Endodermal cell (in vitro differentiated cells): ENCODE results near the gene VPS26C. TPM values are rescaled to one million over a fixed set of nuclear protein-coding genes. Genes with fewer than 3 reads are reported as not detected.
"Not testable (repeated sequence)": the region's sequence is repeated elsewhere in the genome, so short reads cannot be mapped to it uniquely, and the experiment has no call there.

Experiments used
- DNase-seq: peaks from one replicate; pipeline ENCODE4 v3.0.0-alpha.2; 2017
- H3K27ac ChIP-seq: 2 replicates; pipeline ENCODE4 v1.5.1; 2013; ENCODE audit warnings: mild to moderate bottlenecking, low read depth, low read length, moderate library complexity
- H3K27me3 ChIP-seq: 2 replicates; pipeline ENCODE4 v1.6.1; 2013; ENCODE audit warnings: mild to moderate bottlenecking, low read length, moderate library complexity; ENCODE audit not compliant: insufficient read depth, control insufficient read depth, poor library complexity, severe bottlenecking
- H3K36me3 ChIP-seq: 2 replicates; pipeline ENCODE4 v1.7.0; 2013; ENCODE audit warnings: mild to moderate bottlenecking, low read length, moderate library complexity; ENCODE audit not compliant: control insufficient read depth, insufficient read depth
- H3K4me1 ChIP-seq: one replicate; pipeline ENCODE4 v1.7.0; 2013; ENCODE audit warnings: low read length; ENCODE audit not compliant: control insufficient read depth, insufficient read depth
- H3K4me3 ChIP-seq: 2 replicates; pipeline ENCODE4 v1.5.1; 2013; ENCODE audit warnings: mild to moderate bottlenecking, low read length, moderate library complexity
- H3K9ac ChIP-seq: 2 replicates; pipeline ENCODE4 v1.6.1; 2013; ENCODE audit warnings: mild to moderate bottlenecking, low read length, moderate library complexity; ENCODE audit not compliant: poor library complexity, severe bottlenecking; ENCODE audit errors: extremely low read depth
- H3K9me3 ChIP-seq: 2 replicates; pipeline ENCODE4 v1.6.1; 2013; ENCODE audit warnings: mild to moderate bottlenecking, low read length, moderate library complexity; ENCODE audit not compliant: control insufficient read depth
- H3K27ac Mint-ChIP-seq: 2 replicates; pipeline ENCODE4 v1.8.0; 2020; ENCODE audit warnings: mixed read lengths
- H3K27me3 Mint-ChIP-seq: 2 replicates; pipeline ENCODE4 v1.8.0; 2021; ENCODE audit warnings: mild to moderate bottlenecking, mixed read lengths; ENCODE audit not compliant: insufficient read depth
- H3K36me3 Mint-ChIP-seq: 2 replicates; pipeline ENCODE4 v1.8.0; 2020; ENCODE audit warnings: low read depth, mixed read lengths
- H3K4me1 Mint-ChIP-seq: 2 replicates; pipeline ENCODE4 v1.8.0; 2020; ENCODE audit warnings: mixed read lengths
- H3K4me3 Mint-ChIP-seq: 2 replicates; pipeline ENCODE4 v1.8.0; 2020; ENCODE audit warnings: mild to moderate bottlenecking, moderate library complexity, mixed read lengths
- H3K9me3 Mint-ChIP-seq: 2 replicates; pipeline ENCODE4 v1.8.0; 2020; ENCODE audit warnings: mild to moderate bottlenecking, mixed read lengths
- WGBS, 2 experiments: methylation state at CpG; one replicate each; pipeline versions ENCODE4 v1.1.5 to v1.1.7; 2013; ENCODE audit warnings: missing lambda C conversion rate in 2 of 2, mixed read lengths in 1 of 2; ENCODE audit not compliant: insufficient coverage in 1 of 2, insufficient read length in 1 of 2; 5-methylcytosine and 5-hydroxymethylcytosine counted together
- total RNA-seq, 2 donors: library from RNA; stranded (reverse); fragmentation: NEBNext Ultra II Directional in 1 of 2; extraction: Animal tissue kit (Norgen Biotek cat#: 25700) in 1 of 2; gene quantifications; 2 replicates in 1 of 2; 3 replicates in 1 of 2; pipeline ENCODE4 v1.2.1, GENCODE V29; 2021
- TF ChIP-seq, protein P1 (sequence below): fragments of 200-600 bp; sonication (generic); conservative IDR thresholded peaks from 2 replicates; pipeline ENCODE4 v1.5.0; 2021; ENCODE audit warnings: antibody characterized with exemption, mild to moderate bottlenecking

Gene VPS26C
- total RNA-seq, 2 donors from 2014 or later = 37.1 to 61.0 TPM

DNA sequence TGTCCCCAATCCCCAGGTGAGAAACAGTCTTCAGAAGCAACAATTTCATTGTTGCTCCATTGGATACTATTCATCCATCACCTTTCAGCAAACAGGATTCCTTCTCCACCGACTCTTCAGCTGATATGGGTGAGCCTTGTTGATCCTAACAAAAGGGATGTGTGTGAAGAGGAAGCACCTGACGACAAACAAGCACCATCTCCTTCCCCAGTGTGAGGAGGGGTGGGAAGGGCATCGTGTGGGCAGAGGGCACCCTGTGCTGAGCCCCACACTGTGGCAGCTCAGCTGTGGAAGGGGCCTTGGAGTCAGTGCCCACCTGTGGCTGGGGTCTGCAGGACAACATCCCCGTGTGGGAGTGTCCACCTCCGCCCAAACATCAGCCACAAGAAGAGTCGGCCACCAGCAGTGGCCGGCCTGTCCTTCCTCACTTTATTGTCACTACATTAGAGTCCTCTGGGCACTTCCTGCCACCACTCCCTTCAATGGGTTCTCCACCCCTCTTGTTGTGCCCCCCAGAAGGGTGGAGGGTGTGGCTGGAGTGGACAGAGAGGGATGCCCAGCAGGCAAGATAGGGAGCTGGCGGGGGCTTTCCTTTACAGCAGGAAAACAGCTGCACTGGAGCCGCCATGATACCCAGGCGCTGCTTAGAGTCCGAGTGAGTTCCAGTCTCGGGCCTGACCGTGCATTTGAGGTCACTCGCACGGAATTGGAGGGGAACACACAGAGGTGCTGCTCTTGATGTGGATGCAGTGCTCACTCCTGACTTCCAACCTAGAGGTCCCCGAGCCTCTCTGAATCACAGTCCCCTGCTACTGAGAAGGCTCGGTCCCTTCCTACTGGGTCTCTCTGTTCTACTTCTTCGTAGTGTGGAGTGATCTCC is 40.9 kb downstream of the VPS26C start:
- Histone ChIP-seq H3K4me3 (no peak overlapping the region), H3K27ac (no peak overlapping the region), H3K9ac (no peak overlapping the region), H3K9me3 (no peaks in the 10 kb centered on the region), H3K27me3 (no peaks in the 10 kb centered on the region), H3K36me3 (peaks cover 76% of the 10 kb centered on the region), H3K4me1 (no peaks in the 10 kb centered on the region)
- H3K27ac Mint-ChIP-seq = no peak overlapping the region
- no peak for DNase-seq
- H3K36me3 Mint-ChIP-seq = peaks cover 86% of the 10 kb centered on the region
- peaks cover 2% of the 10 kb centered on the region for H3K27me3 Mint-ChIP-seq
- WGBS, 2 experiments = 94 to 97% methylated on average over 13 to 18 of the region's 18 CpGs
- H3K9me3 Mint-ChIP-seq = peaks cover 6% of the 10 kb centered on the region
- H3K4me3 Mint-ChIP-seq = no peak overlapping the region
- peaks cover 3% of the 10 kb centered on the region for H3K4me1 Mint-ChIP-seq
- TF ChIP-seq, protein P1, sequence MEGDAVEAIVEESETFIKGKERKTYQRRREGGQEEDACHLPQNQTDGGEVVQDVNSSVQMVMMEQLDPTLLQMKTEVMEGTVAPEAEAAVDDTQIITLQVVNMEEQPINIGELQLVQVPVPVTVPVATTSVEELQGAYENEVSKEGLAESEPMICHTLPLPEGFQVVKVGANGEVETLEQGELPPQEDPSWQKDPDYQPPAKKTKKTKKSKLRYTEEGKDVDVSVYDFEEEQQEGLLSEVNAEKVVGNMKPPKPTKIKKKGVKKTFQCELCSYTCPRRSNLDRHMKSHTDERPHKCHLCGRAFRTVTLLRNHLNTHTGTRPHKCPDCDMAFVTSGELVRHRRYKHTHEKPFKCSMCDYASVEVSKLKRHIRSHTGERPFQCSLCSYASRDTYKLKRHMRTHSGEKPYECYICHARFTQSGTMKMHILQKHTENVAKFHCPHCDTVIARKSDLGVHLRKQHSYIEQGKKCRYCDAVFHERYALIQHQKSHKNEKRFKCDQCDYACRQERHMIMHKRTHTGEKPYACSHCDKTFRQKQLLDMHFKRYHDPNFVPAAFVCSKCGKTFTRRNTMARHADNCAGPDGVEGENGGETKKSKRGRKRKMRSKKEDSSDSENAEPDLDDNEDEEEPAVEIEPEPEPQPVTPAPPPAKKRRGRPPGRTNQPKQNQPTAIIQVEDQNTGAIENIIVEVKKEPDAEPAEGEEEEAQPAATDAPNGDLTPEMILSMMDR = no peak

DNA sequence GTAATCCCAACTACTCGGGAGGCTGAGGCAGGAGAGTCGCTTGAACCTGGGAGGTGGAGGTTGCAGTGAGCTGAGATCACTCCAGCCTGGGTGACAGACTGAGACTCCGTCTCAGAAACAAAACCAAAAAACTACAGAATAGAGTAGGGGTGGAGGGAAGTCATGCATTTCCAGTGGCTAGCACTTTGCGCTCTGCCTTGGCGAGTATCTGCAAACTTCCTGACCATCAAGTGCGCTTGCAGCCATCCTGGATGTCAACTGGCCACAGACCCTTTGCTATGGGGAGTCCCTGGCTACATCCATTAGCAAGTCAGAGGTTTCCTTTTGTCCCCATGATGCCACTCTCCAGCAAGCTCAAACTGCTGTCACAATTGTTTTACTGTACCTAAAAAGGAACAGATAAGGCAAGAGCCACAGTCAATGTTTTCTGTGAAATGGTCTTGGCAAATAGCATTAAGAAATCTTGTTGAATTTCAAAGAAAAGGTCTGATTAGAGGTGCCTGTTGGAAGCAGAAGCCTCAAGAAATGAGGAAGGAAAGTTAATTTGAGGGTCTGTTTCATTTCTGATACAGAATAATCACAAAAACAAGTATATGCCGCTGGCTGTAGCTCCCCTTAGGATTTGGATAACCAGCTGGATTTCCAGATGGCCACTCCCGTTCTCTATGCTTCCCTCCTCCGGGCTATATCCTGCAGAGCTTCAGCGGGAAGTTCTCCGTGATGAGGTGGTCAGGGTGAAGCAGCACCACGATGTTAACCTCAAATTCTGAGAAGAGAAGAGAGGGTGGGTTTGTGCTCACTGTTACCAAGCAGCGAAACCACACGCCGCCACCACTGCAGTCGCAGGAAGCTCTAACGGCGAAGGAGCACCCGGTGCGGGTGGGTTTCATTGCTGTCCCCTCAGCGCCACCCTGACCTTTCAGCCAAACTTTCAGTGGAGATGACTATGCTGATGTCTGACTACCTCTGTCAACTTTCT is 42.0 kb downstream of the VPS26C start:
- 96 to 99% methylated on average over 19 to 21 of the region's 21 CpGs for WGBS, 2 experiments
- Mint-ChIP-seq H3K4me1 (no peaks in the 10 kb centered on the region), H3K36me3 (peaks cover 78% of the 10 kb centered on the region), H3K27me3 (peaks cover 8% of the 10 kb centered on the region), H3K27ac (no peak overlapping the region), H3K4me3 (no peak overlapping the region), H3K9me3 (peaks cover 11% of the 10 kb centered on the region)
- Histone ChIP-seq H3K4me3 (no peak overlapping the region), H3K4me1 (no peaks in the 10 kb centered on the region), H3K9ac (no peak overlapping the region), H3K27ac (no peak overlapping the region), H3K36me3 (peaks cover 80% of the 10 kb centered on the region), H3K9me3 (no peaks in the 10 kb centered on the region), H3K27me3 (no peaks in the 10 kb centered on the region)
- DNase-seq = no peak
- TF ChIP-seq, protein P1 = no peak

DNA sequence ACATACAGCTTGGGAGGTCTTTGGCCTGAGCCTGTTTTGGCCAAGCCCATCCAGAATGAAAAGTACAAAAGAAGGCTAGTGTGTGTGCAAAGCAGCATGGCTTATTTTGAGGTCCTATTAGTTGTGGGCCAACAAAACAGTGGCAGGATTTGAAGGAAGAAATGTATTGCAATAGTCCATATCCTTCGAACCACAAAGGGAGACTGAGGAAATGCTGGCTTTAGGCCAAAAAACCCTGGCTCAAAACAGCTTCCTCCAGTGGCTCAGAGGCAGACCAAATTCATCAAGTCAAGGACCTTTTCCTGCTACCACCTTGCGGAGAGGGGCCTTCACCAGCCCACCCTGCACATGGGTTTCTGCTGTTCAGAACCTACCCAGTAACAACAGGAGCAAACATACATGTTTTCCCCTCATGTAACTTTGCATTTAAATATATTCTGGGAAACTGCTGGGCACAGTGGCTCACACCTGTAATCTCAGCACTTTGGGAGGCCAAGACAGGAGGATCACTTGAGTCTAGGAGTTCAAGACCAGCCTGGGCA is 43.3 kb downstream of the VPS26C start:
- H3K27ac ChIP-seq = no peak overlapping the region
- WGBS, 2 experiments = 95 to 97% methylated on average over 2 of the region's 2 CpGs
- no peak for DNase-seq
- H3K27me3 ChIP-seq = no peaks in the 10 kb centered on the region
- no peak overlapping the region for H3K4me3 Mint-ChIP-seq
- H3K36me3 Mint-ChIP-seq = peaks cover 66% of the 10 kb centered on the region
- H3K9ac ChIP-seq = no peak overlapping the region
- H3K4me1 Mint-ChIP-seq = no peaks in the 10 kb centered on the region
- no peak overlapping the region for H3K27ac Mint-ChIP-seq
- no peak overlapping the region for H3K4me3 ChIP-seq
- peaks cover 20% of the 10 kb centered on the region for H3K27me3 Mint-ChIP-seq
- H3K4me1 ChIP-seq = no peaks in the 10 kb centered on the region
- no peaks in the 10 kb centered on the region for H3K9me3 ChIP-seq
- H3K9me3 Mint-ChIP-seq = peaks cover 11% of the 10 kb centered on the region
- peaks cover 70% of the 10 kb centered on the region for H3K36me3 ChIP-seq
- TF ChIP-seq, protein P1 = no peak

DNA sequence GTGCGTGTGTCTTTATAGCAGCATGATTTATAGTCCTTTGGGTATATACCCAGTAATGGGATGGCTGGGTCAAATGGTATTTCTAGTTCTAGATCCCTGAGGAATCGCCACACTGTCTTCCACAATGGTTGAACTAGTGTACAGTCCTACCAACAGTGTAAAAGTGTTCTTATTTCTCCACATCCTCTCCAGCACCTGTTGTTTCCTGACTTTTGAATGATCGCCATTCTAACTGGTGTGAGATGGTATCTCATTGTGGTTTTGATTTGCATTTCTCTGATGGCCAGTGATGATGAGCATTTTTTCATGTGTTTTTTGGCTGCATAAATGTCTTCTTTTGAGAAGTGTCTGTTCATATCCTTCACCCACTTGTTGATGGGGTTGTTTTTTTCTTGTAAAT is 44.9 kb downstream of the VPS26C start:
- peaks cover 25% of the 10 kb centered on the region for H3K27me3 Mint-ChIP-seq
- peaks cover 12% of the 10 kb centered on the region for H3K9me3 Mint-ChIP-seq
- not testable (repeated sequence) for H3K4me3 ChIP-seq, H3K4me3 Mint-ChIP-seq, H3K9ac ChIP-seq, H3K27ac ChIP-seq, H3K27ac Mint-ChIP-seq, H3K9me3 ChIP-seq, H3K27me3 ChIP-seq, DNase-seq, H3K4me1 ChIP-seq, H3K4me1 Mint-ChIP-seq
- peaks cover 51% of the 10 kb centered on the region for H3K36me3 Mint-ChIP-seq
- peaks cover 62% of the 10 kb centered on the region for H3K36me3 ChIP-seq
- WGBS, 2 experiments = 100% methylated on average over 1 of the region's 3 CpGs; no CpG with 5 or more reads in 1 of the 2 experiments
